ENCODE results near the gene PCOLCE2. TPM values are rescaled to one million over a fixed set of nuclear protein-coding genes. Genes with fewer than 3 reads are reported as not detected.

Gene PCOLCE2
- total RNA-seq, 1 experiment from 2014 or later: not detected

DNA sequence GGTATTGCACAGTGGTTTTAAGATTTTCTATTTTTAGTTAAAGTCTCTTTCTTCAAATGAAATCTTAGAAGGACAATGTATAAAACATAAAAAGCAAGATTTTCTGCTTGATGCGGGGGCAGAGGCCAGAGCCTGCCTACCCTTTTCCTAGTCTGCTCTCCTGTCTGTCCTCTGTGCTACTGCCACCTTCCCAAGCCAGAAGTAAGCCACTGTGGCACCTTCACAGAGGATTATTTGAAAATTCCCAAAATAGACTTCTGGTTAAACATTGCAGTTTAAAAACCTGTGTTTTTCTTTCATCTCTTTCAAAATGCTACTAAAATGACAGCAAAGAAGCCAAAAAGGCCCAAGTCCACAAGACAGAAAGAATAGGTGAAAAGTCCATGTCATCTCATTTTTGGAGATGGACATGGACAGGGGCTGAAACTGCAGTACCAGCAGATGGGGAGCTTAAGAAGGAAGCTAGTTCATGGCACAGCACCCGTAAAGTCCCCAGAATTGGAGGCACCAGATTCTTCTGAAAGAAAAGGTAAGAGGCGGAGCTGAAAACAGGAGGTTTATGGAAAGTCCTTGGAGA, 37.6 kb upstream of the PCOLCE2 start:
- no peaks in the 10 kb centered on the region for H3K36me3 ChIP-seq (ENCODE audit: insufficient read depth, low read length)
- H4K20me1 ChIP-seq (ENCODE audit: insufficient read depth, low read depth, low read length): no peaks in the 10 kb centered on the region
- no peaks in the 10 kb centered on the region for H3K79me2 ChIP-seq (ENCODE audit: low read length)
- no peak overlapping the region for H3K4me3 ChIP-seq (ENCODE audit: low read length)
- DNase-seq: no peak
- H3K9me3 ChIP-seq (ENCODE audit: low read length): no peaks in the 10 kb centered on the region
- no peak overlapping the region for H3K9ac ChIP-seq (ENCODE audit: low read length)
- no peak overlapping the region for H2AFZ ChIP-seq (ENCODE audit: low read length)
- H3K27ac ChIP-seq (ENCODE audit: low read length): no peak overlapping the region
- no peaks in the 10 kb centered on the region for H3K9me2 ChIP-seq (replicated peaks; ENCODE audit: insufficient read depth, low read length)
- no peak overlapping the region for H3K4me2 ChIP-seq (ENCODE audit: low read depth, low read length, poor library complexity, severe bottlenecking)
- H3K4me1 ChIP-seq (ENCODE audit: low read length): no peaks in the 10 kb centered on the region
- no peaks in the 10 kb centered on the region for H3K27me3 ChIP-seq (ENCODE audit: low read length)

GRCh38 chr3:142925140-142925539, 36.3 kb upstream of the PCOLCE2 start:
- H3K4me3 ChIP-seq (ENCODE audit: low read length): no peak overlapping the region
- H3K27ac ChIP-seq (ENCODE audit: low read length): no peak overlapping the region
- no peak overlapping the region for H3K4me2 ChIP-seq (ENCODE audit: low read depth, low read length, poor library complexity, severe bottlenecking)
- no peaks in the 10 kb centered on the region for H3K36me3 ChIP-seq (ENCODE audit: insufficient read depth, low read length)
- H4K20me1 ChIP-seq (ENCODE audit: insufficient read depth, low read depth, low read length): no peaks in the 10 kb centered on the region
- no peak overlapping the region for H2AFZ ChIP-seq (ENCODE audit: low read length)
- no peaks in the 10 kb centered on the region for H3K79me2 ChIP-seq (ENCODE audit: low read length)
- no peaks in the 10 kb centered on the region for H3K4me1 ChIP-seq (ENCODE audit: low read length)
- H3K9ac ChIP-seq (ENCODE audit: low read length): no peak overlapping the region
- H3K9me2 ChIP-seq (replicated peaks; ENCODE audit: insufficient read depth, low read length): no peaks in the 10 kb centered on the region
- H3K9me3 ChIP-seq (ENCODE audit: low read length): no peaks in the 10 kb centered on the region
- no peaks in the 10 kb centered on the region for H3K27me3 ChIP-seq (ENCODE audit: low read length)
- DNase-seq: no peak

DNA sequence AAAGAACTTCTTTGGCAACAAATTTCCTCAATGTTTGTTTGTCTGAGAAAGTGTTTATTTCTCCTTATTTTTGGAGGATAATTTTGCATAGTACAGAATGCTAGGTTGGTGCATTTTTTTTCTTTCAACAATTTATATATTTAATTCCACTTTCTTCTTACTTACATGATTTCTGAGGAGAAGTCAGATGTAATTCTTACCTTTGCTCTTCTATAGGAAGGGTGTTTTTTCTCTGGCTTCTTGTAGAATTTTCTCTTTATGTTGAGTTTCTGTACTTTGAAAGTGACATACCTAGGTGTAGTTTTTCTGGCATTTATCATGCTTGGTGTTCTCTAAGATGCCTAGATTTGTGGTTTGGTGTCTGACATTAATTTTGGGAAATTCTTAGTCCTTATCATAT, 34.8 kb upstream of the PCOLCE2 start:
- no peaks in the 10 kb centered on the region for H3K79me2 ChIP-seq (ENCODE audit: low read length)
- no peak overlapping the region for H3K27ac ChIP-seq (ENCODE audit: low read length)
- H3K27me3 ChIP-seq (ENCODE audit: low read length): no peaks in the 10 kb centered on the region
- no peaks in the 10 kb centered on the region for H3K9me3 ChIP-seq (ENCODE audit: low read length)
- H2AFZ ChIP-seq (ENCODE audit: low read length): no peak overlapping the region
- H3K9ac ChIP-seq (ENCODE audit: low read length): no peak overlapping the region
- no peaks in the 10 kb centered on the region for H4K20me1 ChIP-seq (ENCODE audit: insufficient read depth, low read depth, low read length)
- no peaks in the 10 kb centered on the region for H3K36me3 ChIP-seq (ENCODE audit: insufficient read depth, low read length)
- no peaks in the 10 kb centered on the region for H3K4me1 ChIP-seq (ENCODE audit: low read length)
- H3K4me2 ChIP-seq (ENCODE audit: low read depth, low read length, poor library complexity, severe bottlenecking): no peak overlapping the region
- no peaks in the 10 kb centered on the region for H3K9me2 ChIP-seq (replicated peaks; ENCODE audit: insufficient read depth, low read length)
- H3K4me3 ChIP-seq (ENCODE audit: low read length): no peak overlapping the region
- DNase-seq: no peak

- Histone ChIP-seq H3K4me2 (ENCODE audit: low read depth, low read length, poor library complexity, severe bottlenecking) (no peak overlapping the region), H3K27me3 (ENCODE audit: low read length) (no peaks in the 10 kb centered on the region), H3K79me2 (ENCODE audit: low read length) (no peaks in the 10 kb centered on the region), H3K9ac (ENCODE audit: low read length) (no peak overlapping the region), H3K4me1 (ENCODE audit: low read length) (peaks cover 10% of the 10 kb centered on the region), H3K9me3 (ENCODE audit: low read length) (no peaks in the 10 kb centered on the region), H3K4me3 (ENCODE audit: low read length) (no peak overlapping the region), H2AFZ (ENCODE audit: low read length) (no peak overlapping the region), H3K27ac (ENCODE audit: low read length) (no peak overlapping the region), H3K36me3 (ENCODE audit: insufficient read depth, low read length) (no peaks in the 10 kb centered on the region), H4K20me1 (ENCODE audit: insufficient read depth, low read depth, low read length) (no peaks in the 10 kb centered on the region), H3K9me2 (replicated peaks; ENCODE audit: insufficient read depth, low read length) (no peaks in the 10 kb centered on the region)
- DNase-seq: no peak
These were observed 27.7 kb upstream of the PCOLCE2 start for GRCh38 chr3:142916605-142917004.

DNA sequence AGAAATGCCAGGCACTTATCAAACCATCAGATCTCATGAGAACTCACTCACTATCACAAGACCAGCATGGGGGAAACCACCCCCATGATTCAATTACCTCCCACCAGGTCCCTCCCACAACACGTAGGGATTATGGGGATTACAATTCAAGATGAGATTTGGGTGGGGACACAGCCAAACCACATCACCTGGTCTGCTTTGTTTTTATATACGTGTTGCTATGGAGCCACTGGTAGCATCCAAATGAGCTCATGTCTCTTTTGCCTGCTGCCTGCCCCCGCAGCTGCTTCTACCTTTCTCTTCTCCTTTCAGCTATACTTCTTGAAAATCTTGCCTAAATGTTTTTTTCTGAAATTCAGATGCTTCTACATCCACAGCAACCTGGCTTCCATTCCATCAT, 26.8 kb upstream of the PCOLCE2 start:
- H3K79me2 ChIP-seq (ENCODE audit: low read length): no peaks in the 10 kb centered on the region
- no peak overlapping the region for H2AFZ ChIP-seq (ENCODE audit: low read length)
- H3K36me3 ChIP-seq (ENCODE audit: insufficient read depth, low read length): no peaks in the 10 kb centered on the region
- H3K4me1 ChIP-seq (ENCODE audit: low read length): peaks cover 10% of the 10 kb centered on the region
- no peak overlapping the region; the same call in 1 of the 2 replicates for H3K4me3 ChIP-seq (ENCODE audit: low read length)
- no peak overlapping the region for H3K9ac ChIP-seq (ENCODE audit: low read length)
- H4K20me1 ChIP-seq (ENCODE audit: insufficient read depth, low read depth, low read length): no peaks in the 10 kb centered on the region
- H3K9me2 ChIP-seq (replicated peaks; ENCODE audit: insufficient read depth, low read length): no peaks in the 10 kb centered on the region
- H3K27ac ChIP-seq (ENCODE audit: low read length): no peak overlapping the region
- peak; percentile 48 for DNase-seq
- no peaks in the 10 kb centered on the region for H3K27me3 ChIP-seq (ENCODE audit: low read length)
- H3K4me2 ChIP-seq (ENCODE audit: low read depth, low read length, poor library complexity, severe bottlenecking): no peak overlapping the region
- H3K9me3 ChIP-seq (ENCODE audit: low read length): no peaks in the 10 kb centered on the region

GRCh38 chr3:142914286-142914811, 25.5 kb upstream of the PCOLCE2 start:
- Histone ChIP-seq H3K4me2 (ENCODE audit: low read depth, low read length, poor library complexity, severe bottlenecking) (no peak overlapping the region), H3K4me3 (ENCODE audit: low read length) (no peak overlapping the region), H3K27ac (ENCODE audit: low read length) (no peak overlapping the region), H3K9ac (ENCODE audit: low read length) (no peak overlapping the region), H3K27me3 (ENCODE audit: low read length) (no peaks in the 10 kb centered on the region), H3K4me1 (ENCODE audit: low read length) (peaks cover 10% of the 10 kb centered on the region), H2AFZ (ENCODE audit: low read length) (peak overlapping the region; percentile 28; the same call in 1 of the 2 replicates), H3K36me3 (ENCODE audit: insufficient read depth, low read length) (no peaks in the 10 kb centered on the region), H3K79me2 (ENCODE audit: low read length) (no peaks in the 10 kb centered on the region), H4K20me1 (ENCODE audit: insufficient read depth, low read depth, low read length) (no peaks in the 10 kb centered on the region), H3K9me3 (ENCODE audit: low read length) (no peaks in the 10 kb centered on the region), H3K9me2 (replicated peaks; ENCODE audit: insufficient read depth, low read length) (no peaks in the 10 kb centered on the region)
- no peak for DNase-seq

DNA sequence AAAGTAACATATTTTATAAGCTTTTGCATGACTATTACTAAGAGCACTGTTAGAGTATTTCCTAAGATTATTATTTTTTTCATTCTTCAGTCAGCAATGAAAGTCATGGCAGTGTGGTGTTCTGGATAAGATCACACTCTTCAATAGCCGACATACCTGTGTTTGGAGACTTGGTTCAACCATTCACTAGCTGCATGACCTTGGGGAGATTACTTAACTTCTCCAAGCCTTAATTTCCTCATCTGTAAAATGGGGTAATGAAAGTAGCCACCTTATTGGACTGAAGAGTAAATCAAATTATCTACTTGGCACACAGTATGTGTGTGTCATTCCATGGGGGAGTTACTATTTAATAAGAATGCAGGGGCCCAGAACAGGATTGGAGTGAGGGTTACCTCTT, 24.5 kb upstream of the PCOLCE2 start:
- no peak for DNase-seq
- H3K4me1 ChIP-seq (ENCODE audit: low read length): peaks cover 10% of the 10 kb centered on the region
- no peaks in the 10 kb centered on the region for H3K9me2 ChIP-seq (replicated peaks; ENCODE audit: insufficient read depth, low read length)
- H3K4me3 ChIP-seq (ENCODE audit: low read length): no peak overlapping the region
- H3K9me3 ChIP-seq (ENCODE audit: low read length): no peaks in the 10 kb centered on the region
- no peaks in the 10 kb centered on the region for H4K20me1 ChIP-seq (ENCODE audit: insufficient read depth, low read depth, low read length)
- H3K4me2 ChIP-seq (ENCODE audit: low read depth, low read length, poor library complexity, severe bottlenecking): no peak overlapping the region
- no peak overlapping the region for H2AFZ ChIP-seq (ENCODE audit: low read length)
- H3K36me3 ChIP-seq (ENCODE audit: insufficient read depth, low read length): no peaks in the 10 kb centered on the region
- H3K27me3 ChIP-seq (ENCODE audit: low read length): no peaks in the 10 kb centered on the region
- no peak overlapping the region for H3K27ac ChIP-seq (ENCODE audit: low read length)
- H3K79me2 ChIP-seq (ENCODE audit: low read length): no peaks in the 10 kb centered on the region
- no peak overlapping the region for H3K9ac ChIP-seq (ENCODE audit: low read length)

DNA sequence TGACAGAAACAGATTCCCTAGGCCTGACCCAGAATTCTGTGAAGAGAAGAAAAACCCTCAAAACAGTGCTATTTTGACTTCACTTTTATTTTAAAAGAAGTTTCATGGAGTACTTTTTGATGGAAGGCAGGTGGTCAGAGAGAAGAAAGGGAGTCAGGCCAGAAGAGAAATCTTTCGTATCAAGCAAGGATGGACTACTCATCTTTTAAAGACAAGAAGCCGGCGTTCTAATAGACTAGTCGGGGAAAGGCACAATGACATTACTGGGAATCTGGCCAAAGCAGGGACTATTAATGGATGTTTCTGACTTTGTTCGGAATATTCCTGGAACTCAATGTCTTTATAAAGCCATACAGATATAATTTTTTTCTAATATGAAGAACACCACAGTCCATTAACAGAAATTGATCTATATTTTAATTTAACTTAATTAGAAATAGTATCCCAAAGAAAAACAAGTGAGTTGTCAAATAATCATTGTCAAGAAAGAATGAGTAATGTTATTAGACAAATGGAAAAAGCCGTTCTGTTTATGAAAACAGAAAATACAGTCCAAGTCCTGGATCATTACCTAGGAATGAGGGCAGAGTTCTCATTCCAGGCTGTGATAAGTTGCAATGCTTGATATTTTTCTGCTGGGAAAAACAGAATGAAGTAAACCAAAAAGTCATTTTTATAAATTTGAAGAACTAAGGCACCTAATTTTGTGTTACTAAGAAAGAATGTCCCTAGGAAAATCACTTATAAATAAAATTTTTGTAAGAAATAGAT, 23.7 kb upstream of the PCOLCE2 start:
- DNase-seq: no peak
- Histone ChIP-seq H3K27me3 (ENCODE audit: low read length) (no peaks in the 10 kb centered on the region), H2AFZ (ENCODE audit: low read length) (no peak overlapping the region), H3K27ac (ENCODE audit: low read length) (no peak overlapping the region), H3K9me3 (ENCODE audit: low read length) (no peaks in the 10 kb centered on the region), H3K79me2 (ENCODE audit: low read length) (no peaks in the 10 kb centered on the region), H3K4me2 (ENCODE audit: low read depth, low read length, poor library complexity, severe bottlenecking) (no peak overlapping the region), H3K9me2 (replicated peaks; ENCODE audit: insufficient read depth, low read length) (no peaks in the 10 kb centered on the region), H3K9ac (ENCODE audit: low read length) (no peak overlapping the region), H4K20me1 (ENCODE audit: insufficient read depth, low read depth, low read length) (no peaks in the 10 kb centered on the region), H3K4me3 (ENCODE audit: low read length) (no peak overlapping the region), H3K36me3 (ENCODE audit: insufficient read depth, low read length) (no peaks in the 10 kb centered on the region), H3K4me1 (ENCODE audit: low read length) (peaks cover 10% of the 10 kb centered on the region)
